PFSK-1 (cell line): Measurements from ENCODE around the gene LHX1.

Experiments used
- FOXP2 ChIP-seq: optimal IDR thresholded peaks from 2 replicates; pipeline ENCODE3; 2011; ENCODE audit warnings: borderline replicate concordance, control low read depth, inconsistent platforms; ENCODE audit not compliant: insufficient read depth; ENCODE audit errors: extremely low read length, extremely low read depth
- POLR2AphosphoS5 ChIP-seq: IDR thresholded peaks from 2 replicates; pipeline ENCODE4 v1.6.1; 2012; ENCODE audit warnings: low read depth, mild to moderate bottlenecking, control low read depth, low read length, moderate library complexity
- SIN3A ChIP-seq: IDR thresholded peaks from 2 replicates; pipeline ENCODE4 v1.6.1; 2012; ENCODE audit warnings: mild to moderate bottlenecking, low read length, moderate library complexity, borderline replicate concordance; ENCODE audit not compliant: insufficient read depth
- TAF1 ChIP-seq: IDR thresholded peaks from 2 replicates; pipeline ENCODE4 v1.6.1; 2012; ENCODE audit warnings: low read length, control low read depth, borderline replicate concordance; ENCODE audit not compliant: insufficient read depth
- TF ChIP-seq, protein P1 (sequence below), 2 experiments: IDR thresholded peaks; 2 replicates each; pipeline versions ENCODE4 v1.6.1 to v1.8.0; 2011 to 2012; ENCODE audit warnings: low read depth in 2 of 2, low read length in 2 of 2, control low read depth in 1 of 2, inconsistent platforms in 1 of 2, mild to moderate bottlenecking in 1 of 2, moderate library complexity in 1 of 2; ENCODE audit not compliant: insufficient read depth in 1 of 2

DNA sequence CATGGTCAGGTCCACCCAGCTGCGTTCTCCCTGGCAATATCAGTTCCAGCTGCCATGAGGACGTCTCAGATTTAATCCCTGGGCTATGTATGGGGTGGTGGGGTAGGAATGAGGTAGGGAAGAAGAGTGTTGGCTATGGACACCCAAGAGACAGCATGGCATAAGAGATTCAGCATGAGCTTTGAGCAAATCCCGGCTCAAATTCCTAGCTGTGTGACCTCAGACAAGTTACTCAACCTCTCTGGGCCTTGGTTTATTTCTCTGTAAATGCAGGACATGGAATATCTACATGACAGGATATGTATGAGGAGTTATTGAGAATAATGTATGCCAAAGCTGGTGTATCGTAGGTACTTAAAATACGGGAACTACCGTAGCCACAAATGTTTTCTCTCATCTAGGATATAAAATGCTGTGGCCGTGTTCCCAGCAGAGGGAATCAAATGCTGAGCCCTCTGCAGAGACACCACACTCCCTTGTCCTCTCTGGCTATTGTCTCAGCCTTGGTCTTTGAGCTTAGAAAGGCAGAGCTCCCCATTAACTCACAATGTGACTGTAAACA is 17.8 kb upstream of the LHX1 start:
- TF ChIP-seq TAF1 (no peak), POLR2AphosphoS5 (no peak), FOXP2 (no peak), SIN3A (no peak)
- TF ChIP-seq, protein P1, sequence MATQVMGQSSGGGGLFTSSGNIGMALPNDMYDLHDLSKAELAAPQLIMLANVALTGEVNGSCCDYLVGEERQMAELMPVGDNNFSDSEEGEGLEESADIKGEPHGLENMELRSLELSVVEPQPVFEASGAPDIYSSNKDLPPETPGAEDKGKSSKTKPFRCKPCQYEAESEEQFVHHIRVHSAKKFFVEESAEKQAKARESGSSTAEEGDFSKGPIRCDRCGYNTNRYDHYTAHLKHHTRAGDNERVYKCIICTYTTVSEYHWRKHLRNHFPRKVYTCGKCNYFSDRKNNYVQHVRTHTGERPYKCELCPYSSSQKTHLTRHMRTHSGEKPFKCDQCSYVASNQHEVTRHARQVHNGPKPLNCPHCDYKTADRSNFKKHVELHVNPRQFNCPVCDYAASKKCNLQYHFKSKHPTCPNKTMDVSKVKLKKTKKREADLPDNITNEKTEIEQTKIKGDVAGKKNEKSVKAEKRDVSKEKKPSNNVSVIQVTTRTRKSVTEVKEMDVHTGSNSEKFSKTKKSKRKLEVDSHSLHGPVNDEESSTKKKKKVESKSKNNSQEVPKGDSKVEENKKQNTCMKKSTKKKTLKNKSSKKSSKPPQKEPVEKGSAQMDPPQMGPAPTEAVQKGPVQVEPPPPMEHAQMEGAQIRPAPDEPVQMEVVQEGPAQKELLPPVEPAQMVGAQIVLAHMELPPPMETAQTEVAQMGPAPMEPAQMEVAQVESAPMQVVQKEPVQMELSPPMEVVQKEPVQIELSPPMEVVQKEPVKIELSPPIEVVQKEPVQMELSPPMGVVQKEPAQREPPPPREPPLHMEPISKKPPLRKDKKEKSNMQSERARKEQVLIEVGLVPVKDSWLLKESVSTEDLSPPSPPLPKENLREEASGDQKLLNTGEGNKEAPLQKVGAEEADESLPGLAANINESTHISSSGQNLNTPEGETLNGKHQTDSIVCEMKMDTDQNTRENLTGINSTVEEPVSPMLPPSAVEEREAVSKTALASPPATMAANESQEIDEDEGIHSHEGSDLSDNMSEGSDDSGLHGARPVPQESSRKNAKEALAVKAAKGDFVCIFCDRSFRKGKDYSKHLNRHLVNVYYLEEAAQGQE (IDR thresholded peaks at IDR 0.05; ENCODE audit: insufficient read depth in 1 of 2, low read depth in 2 of 2, low read length in 2 of 2) = no peak
